ENCODE data around the gene EXD3.
"Not testable (repeated sequence)": the region's sequence is repeated elsewhere in the genome, so short reads cannot be mapped to it uniquely, and the experiment has no call there.

The EXD3 gene

GRCh38 chr9:137339908-137340462, 83.0 kb downstream of the EXD3 start:
- DNase-seq (ENCODE audit: low read depth) = not testable (repeated sequence)

GRCh38 chr9:137339045-137339907, 83.7 kb downstream of the EXD3 start:
- DNase-seq (ENCODE audit: low read depth) = no peak

GRCh38 chr9:137336735-137337134, 86.2 kb downstream of the EXD3 start:
- DNase-seq (ENCODE audit: low read depth) = no peak

DNA sequence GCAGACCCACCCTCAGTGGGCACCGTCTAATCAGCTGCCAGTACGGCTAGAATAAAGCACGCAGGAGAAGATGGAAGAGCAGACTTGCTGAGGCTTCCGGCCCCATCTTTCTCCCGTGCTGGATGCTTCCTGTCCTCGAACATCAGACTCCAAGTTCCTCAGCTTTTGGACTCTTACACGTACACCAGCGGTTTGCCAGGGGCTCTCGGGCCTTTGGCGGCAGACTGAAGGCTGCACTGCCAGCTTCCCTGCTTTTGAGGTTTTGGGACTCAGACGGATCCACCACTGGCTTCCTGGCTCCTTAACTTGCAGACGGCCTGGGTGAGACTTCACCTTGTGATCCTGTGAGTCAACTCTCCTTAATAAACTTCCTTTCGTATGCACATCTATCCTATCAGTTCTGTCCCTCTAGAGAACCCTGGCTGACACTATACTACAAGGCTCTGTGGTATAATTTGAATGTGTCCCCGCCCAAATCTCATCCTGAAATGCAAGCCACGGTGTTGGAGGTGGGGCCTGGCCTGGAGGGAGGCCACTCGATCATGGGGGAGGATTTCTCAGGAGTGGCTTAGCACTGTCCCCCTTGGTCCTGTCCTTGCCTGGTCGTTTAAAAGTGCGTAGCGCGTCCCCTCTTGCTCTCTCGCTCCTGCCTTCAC, 89.8 kb downstream of the EXD3 start:
- DNase-seq (ENCODE audit: low read depth) = no peak

- no peak for DNase-seq (ENCODE audit: low read depth)
Observed at GRCh38 chr9:137331929-137332328, 91.0 kb downstream of the EXD3 start.

GRCh38 chr9:137330689-137331088, 92.3 kb downstream of the EXD3 start:
- no peak for DNase-seq (ENCODE audit: low read depth)

- DNase-seq (ENCODE audit: low read depth) = not testable (repeated sequence)
Observed at GRCh38 chr9:137329590-137329989, 93.4 kb downstream of the EXD3 start.

DNA sequence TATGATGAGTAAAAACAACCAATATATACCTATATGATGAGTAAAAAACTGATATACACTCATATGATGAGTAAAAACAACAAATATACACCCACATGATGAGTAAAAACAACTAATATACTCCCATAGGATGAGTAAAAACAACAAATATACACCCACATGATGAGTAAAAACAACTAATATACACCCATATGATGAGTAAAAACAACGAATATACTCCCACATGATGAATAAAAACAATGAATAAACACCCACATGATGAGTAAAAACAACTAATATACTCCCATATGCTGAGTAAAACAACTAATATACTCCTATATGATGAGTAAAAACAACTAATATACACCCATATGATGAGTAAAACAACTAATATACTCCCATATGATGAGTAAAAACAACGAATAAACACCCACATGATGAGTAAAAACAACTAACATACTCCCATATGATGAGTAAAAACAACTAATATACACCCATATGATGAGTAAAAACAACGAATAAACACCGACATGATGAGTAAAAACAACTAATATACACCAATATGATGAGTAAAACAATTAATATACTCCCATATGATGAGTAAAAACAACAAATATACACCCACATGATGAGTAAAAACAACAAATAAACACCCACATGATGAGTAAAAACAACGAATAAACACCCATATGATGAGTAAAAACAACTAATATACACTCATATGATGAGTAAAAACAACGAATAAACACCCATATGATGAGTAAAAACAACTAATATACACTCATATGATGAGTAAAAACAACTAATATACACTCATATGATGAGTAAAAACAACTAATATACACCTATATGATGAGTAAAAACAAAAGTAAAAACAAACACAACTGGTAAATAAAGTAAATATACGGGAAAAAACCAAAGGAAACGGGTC, 95.1 kb downstream of the EXD3 start:
- not testable (repeated sequence) for DNase-seq (ENCODE audit: low read depth)

DNA sequence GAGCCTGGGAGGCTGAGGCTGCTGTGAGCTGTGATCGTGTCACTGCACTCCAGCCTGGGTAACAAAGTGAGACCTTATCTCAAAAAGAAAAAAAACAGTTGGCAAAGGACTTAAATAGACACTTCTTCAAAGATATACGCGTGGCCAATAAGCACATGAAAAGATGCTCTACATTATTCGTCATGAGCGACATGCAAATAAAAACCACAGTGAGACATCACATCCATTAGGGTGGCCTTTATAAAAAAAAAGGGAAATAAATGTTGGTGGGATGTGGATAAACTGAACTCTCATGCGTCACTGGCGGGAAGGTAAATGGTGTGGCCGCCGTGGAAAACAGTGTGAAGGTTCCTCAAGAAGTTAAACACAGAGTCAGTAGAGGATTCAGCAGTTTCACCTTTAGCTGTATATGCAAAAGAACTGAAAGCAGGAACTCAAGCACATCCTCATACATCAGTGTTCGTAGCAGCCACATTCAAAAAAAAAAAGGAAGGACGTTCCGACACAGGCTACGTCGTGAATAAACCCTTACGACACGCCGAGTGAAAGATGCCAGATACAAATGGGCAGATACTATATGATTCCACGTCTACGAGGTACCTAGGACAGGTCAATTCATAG, 96.4 kb downstream of the EXD3 start:
- no peak for DNase-seq (ENCODE audit: low read depth)

DNA sequence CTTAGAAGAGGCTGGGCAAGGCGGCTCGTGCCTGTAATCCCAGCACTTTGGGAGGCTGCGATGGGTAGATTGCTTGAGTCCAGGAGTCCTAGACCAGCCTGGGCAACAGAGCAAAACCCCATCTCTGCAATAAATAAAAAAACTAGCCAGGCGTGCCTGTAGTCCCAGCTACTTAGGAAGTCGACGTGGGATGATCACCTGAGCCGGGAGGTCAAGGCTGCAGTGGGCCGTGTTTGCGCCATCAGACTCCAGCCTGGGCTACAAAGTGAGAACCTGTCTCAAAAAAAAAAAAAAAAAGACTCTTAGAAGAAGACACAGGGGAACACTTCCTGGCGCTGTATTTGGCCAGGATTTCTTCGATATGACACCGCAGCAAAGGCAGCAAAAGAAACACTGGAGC, 97.2 kb downstream of the EXD3 start:
- no peak for DNase-seq (ENCODE audit: low read depth)

- no peak for DNase-seq (ENCODE audit: low read depth)
Observed at GRCh38 chr9:137325124-137325523, 97.8 kb downstream of the EXD3 start.

DNA sequence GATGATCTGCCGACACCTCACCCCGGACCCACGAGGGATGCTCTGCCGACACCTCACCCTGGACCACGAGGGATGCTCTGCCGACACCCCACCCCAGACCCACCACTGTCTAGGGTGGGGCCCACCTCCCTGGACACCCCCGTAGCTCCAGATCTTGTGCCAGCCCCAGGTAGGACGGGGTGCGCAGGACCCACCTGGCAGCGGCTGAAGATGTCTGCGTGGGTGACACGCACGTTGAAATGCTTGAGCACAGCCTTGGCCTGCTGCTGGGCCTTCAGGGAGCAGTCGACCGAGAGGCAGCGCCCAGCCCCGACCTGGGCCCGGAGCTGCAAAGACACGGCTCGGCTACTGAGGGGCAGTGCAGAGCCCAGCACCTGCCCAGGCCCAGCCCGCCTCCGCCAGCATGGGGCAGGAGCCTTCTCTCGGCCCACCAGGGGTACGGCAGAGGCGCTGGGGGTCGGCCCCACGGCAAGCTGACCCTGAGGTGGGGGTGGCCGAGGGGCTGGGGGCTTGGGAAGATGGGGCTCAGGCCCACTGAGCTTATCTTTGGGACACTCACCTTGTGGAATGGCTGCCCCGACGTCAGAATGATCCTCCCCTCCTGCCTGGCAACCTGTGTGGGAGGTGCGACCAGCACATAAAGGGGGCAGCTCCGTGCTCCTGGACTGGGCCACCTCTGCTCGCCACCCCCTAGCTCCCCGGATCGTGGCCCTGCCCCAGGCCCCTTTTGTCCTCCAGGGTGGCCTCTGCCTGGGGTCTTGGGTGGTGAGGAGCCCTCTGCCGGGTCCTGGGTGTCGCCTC, 99.2 kb downstream of the EXD3 start:
- DNase-seq (ENCODE audit: low read depth) = no peak

GRCh38 chr9:137321726-137322361, 101.1 kb downstream of the EXD3 start:
- DNase-seq (ENCODE audit: low read depth) = no peak

- no peak for DNase-seq (ENCODE audit: low read depth)
Observed at GRCh38 chr9:137320555-137321384, 102.2 kb downstream of the EXD3 start.

DNA sequence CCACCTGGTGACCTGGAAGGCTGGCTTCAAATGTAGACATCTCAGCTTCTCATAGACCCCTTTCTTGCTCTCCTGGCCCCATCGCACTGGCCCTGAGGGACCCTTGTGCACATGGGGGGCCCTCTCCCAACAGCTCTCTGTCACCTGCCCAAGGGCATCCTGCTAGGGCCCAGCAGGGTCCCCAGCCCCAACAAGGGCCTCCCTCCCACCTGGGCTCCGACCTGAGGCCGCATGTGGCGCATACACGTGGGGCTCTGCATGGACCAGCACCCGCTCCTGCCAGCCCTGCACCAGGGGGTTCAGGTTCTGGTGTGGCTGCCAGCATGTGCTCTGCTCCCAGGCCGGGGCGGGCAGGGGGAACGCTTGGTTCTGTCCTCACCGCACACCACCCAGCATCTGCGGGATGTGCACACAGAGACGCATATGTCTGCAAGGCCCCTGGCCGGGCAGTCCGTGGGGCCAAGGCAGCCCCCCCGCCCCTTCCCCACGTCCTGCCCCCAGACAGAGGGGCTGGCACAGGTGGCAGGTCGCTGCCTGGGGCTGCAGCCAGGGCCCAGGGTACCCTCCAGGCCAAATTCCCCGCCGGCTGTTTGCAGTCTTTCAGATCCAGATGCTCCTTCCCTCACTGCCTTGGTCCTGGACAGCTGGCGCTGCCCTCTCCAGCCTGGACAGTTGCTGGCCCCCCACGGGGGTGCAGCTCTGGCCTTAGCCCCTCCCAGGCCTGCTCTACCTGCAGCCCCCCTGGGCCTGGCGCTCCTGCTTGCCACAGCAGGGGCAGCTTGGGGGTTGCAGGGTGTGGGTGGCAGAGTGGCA, 103.0 kb downstream of the EXD3 start:
- DNase-seq (ENCODE audit: low read depth) = no peak

GRCh38 chr9:137319011-137319738, 103.8 kb downstream of the EXD3 start:
- DNase-seq (ENCODE audit: low read depth) = no peak

DNA sequence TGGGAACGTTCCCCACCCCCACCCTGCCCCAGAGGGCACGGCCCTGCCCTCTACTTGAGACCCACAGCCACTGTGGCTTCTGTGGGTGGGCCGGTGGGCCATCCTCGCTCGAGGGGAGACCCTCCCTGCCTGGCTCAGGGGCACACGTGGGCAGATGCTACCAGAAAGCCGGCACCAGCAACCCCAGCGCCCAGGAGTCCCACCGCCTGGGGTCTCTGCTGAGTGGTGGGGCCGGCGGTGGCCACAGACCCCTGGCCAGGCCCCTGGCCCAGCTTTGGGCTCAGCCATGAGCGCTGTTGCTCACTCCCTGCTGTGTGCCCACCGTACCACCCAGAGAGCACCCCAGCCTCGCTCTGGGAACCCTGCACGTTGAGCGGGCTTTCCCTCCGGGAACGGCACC, 104.4 kb downstream of the EXD3 start:
- DNase-seq (ENCODE audit: low read depth) = no peak

All from T follicular helper cell (primary cell).